Stimulated activated naive CD8-positive, alpha-beta T cell treated with anti-CD3 and anti-CD28 coated beads, Interleukin-15, Interleukin-2, amounts not matched to agents 100 ng/mL and 50 ng/mL, for 24 hours (primary cell): ENCODE data around the gene SMARCB1.

Experiments used
- H3K27ac Mint-ChIP-seq: one replicate; pipeline ENCODE4 v1.8.0; 2021; ENCODE audit warnings: mild to moderate bottlenecking, mixed read lengths
- H3K27me3 Mint-ChIP-seq: one replicate; pipeline ENCODE4 v1.8.0; 2021; ENCODE audit warnings: mixed read lengths
- H3K36me3 Mint-ChIP-seq: one replicate; pipeline ENCODE4 v1.8.0; 2021; ENCODE audit warnings: low read depth, mixed read lengths
- H3K4me1 Mint-ChIP-seq: one replicate; pipeline ENCODE4 v1.8.0; 2021; ENCODE audit warnings: low read depth, mixed read lengths
- H3K4me3 Mint-ChIP-seq: one replicate; pipeline ENCODE4 v1.8.0; 2021; ENCODE audit warnings: mild to moderate bottlenecking, mixed read lengths
- H3K9me3 Mint-ChIP-seq: one replicate; pipeline ENCODE4 v1.8.0; 2021; ENCODE audit warnings: mixed read lengths

SMARCB1 gene

GRCh38 chr22:23772315-23772648, 14.5 kb upstream of the SMARCB1 start:
- Mint-ChIP-seq H3K9me3 (no peaks in the 10 kb centered on the region), H3K27me3 (no peaks in the 10 kb centered on the region), H3K36me3 (no peaks in the 10 kb centered on the region), H3K4me3 (peak overlapping the region; percentile 48), H3K27ac (no peak overlapping the region), H3K4me1 (peaks cover 23% of the 10 kb centered on the region)

- H3K36me3 Mint-ChIP-seq = no peaks in the 10 kb centered on the region
- peaks cover 23% of the 10 kb centered on the region for H3K4me1 Mint-ChIP-seq
These were observed 13.9 kb upstream of the SMARCB1 start, which contains the start of gene MMP11 for GRCh38 chr22:23772649-23773473. Gene MMP11, plus strand, starts transcription at chr22:23772849. Its CDS starts 22 bp downstream, at chr22:23772871.

GRCh38 chr22:23773483-23774113, 13.2 kb upstream of the SMARCB1 start:
- Mint-ChIP-seq H3K9me3 (no peaks in the 10 kb centered on the region), H3K27ac (no peak overlapping the region), H3K27me3 (no peaks in the 10 kb centered on the region), H3K4me1 (peaks cover 23% of the 10 kb centered on the region), H3K36me3 (no peaks in the 10 kb centered on the region), H3K4me3 (peak overlapping the region; percentile 50)

More at GRCh38 chr22:23772649-23773473, 13.9 kb upstream of the SMARCB1 start, which contains the start of gene MMP11:
- Mint-ChIP-seq H3K9me3 (no peaks in the 10 kb centered on the region), H3K4me3 (peak within 1 kb of the TSS; percentile 50), H3K27ac (no peak within 1 kb of the TSS), H3K27me3 (no peaks in the 10 kb centered on the region)

- H3K9me3 Mint-ChIP-seq = no peaks in the 10 kb centered on the region
- H3K36me3 Mint-ChIP-seq = no peaks in the 10 kb centered on the region
- H3K4me1 Mint-ChIP-seq = peaks cover 18% of the 10 kb centered on the region
- H3K27me3 Mint-ChIP-seq = no peaks in the 10 kb centered on the region
- no peak overlapping the region for H3K27ac Mint-ChIP-seq
- no peak overlapping the region for H3K4me3 Mint-ChIP-seq
These were observed 12.4 kb upstream of the SMARCB1 start for GRCh38 chr22:23774114-23774921.

GRCh38 chr22:23774922-23775436, 11.8 kb upstream of the SMARCB1 start:
- Mint-ChIP-seq H3K27me3 (no peaks in the 10 kb centered on the region), H3K36me3 (no peaks in the 10 kb centered on the region), H3K9me3 (no peaks in the 10 kb centered on the region), H3K4me1 (peaks cover 14% of the 10 kb centered on the region), H3K27ac (no peak overlapping the region), H3K4me3 (no peak overlapping the region)

GRCh38 chr22:23775779-23776375, 10.9 kb upstream of the SMARCB1 start:
- H3K4me3 Mint-ChIP-seq = no peak overlapping the region
- no peaks in the 10 kb centered on the region for H3K27me3 Mint-ChIP-seq
- peaks cover 12% of the 10 kb centered on the region for H3K4me1 Mint-ChIP-seq
- no peak overlapping the region for H3K27ac Mint-ChIP-seq
- H3K36me3 Mint-ChIP-seq = no peaks in the 10 kb centered on the region
- no peaks in the 10 kb centered on the region for H3K9me3 Mint-ChIP-seq

- Mint-ChIP-seq H3K27me3 (no peaks in the 10 kb centered on the region), H3K36me3 (no peaks in the 10 kb centered on the region), H3K27ac (no peak overlapping the region), H3K9me3 (no peaks in the 10 kb centered on the region), H3K4me1 (no peaks in the 10 kb centered on the region), H3K4me3 (no peak overlapping the region)
These were observed 8.8 kb upstream of the SMARCB1 start for GRCh38 chr22:23777776-23778576.

GRCh38 chr22:23778577-23778900, 8.2 kb upstream of the SMARCB1 start:
- H3K27ac Mint-ChIP-seq = no peak overlapping the region
- H3K9me3 Mint-ChIP-seq = no peaks in the 10 kb centered on the region
- H3K4me1 Mint-ChIP-seq = no peaks in the 10 kb centered on the region
- no peak overlapping the region for H3K4me3 Mint-ChIP-seq
- no peaks in the 10 kb centered on the region for H3K36me3 Mint-ChIP-seq
- no peaks in the 10 kb centered on the region for H3K27me3 Mint-ChIP-seq

- H3K4me3 Mint-ChIP-seq = no peak overlapping the region
- H3K4me1 Mint-ChIP-seq = peaks cover under 1% of the 10 kb centered on the region
- H3K27ac Mint-ChIP-seq = no peak overlapping the region
- no peaks in the 10 kb centered on the region for H3K27me3 Mint-ChIP-seq
- H3K9me3 Mint-ChIP-seq = no peaks in the 10 kb centered on the region
- no peaks in the 10 kb centered on the region for H3K36me3 Mint-ChIP-seq
These were observed 7.7 kb upstream of the SMARCB1 start for GRCh38 chr22:23779083-23779482.

- no peak overlapping the region for H3K27ac Mint-ChIP-seq
- H3K4me3 Mint-ChIP-seq = no peak overlapping the region
- H3K9me3 Mint-ChIP-seq = no peaks in the 10 kb centered on the region
- no peaks in the 10 kb centered on the region for H3K36me3 Mint-ChIP-seq
- H3K27me3 Mint-ChIP-seq = no peaks in the 10 kb centered on the region
- H3K4me1 Mint-ChIP-seq = peaks cover 5% of the 10 kb centered on the region
These were observed 7.0 kb upstream of the SMARCB1 start for GRCh38 chr22:23779731-23780130.

GRCh38 chr22:23780146-23780748, 6.5 kb upstream of the SMARCB1 start:
- Mint-ChIP-seq H3K9me3 (no peaks in the 10 kb centered on the region), H3K4me1 (peaks cover 5% of the 10 kb centered on the region), H3K4me3 (no peak overlapping the region), H3K27me3 (no peaks in the 10 kb centered on the region), H3K27ac (no peak overlapping the region), H3K36me3 (no peaks in the 10 kb centered on the region)

- Mint-ChIP-seq H3K36me3 (no peaks in the 10 kb centered on the region), H3K4me3 (no peak overlapping the region), H3K27me3 (no peaks in the 10 kb centered on the region), H3K27ac (no peak overlapping the region), H3K4me1 (peaks cover 7% of the 10 kb centered on the region), H3K9me3 (no peaks in the 10 kb centered on the region)
These were observed 5.7 kb upstream of the SMARCB1 start for GRCh38 chr22:23781065-23781464.

GRCh38 chr22:23781511-23782183, 5.1 kb upstream of the SMARCB1 start:
- Mint-ChIP-seq H3K4me3 (no peak overlapping the region), H3K9me3 (no peaks in the 10 kb centered on the region), H3K27ac (no peak overlapping the region), H3K27me3 (no peaks in the 10 kb centered on the region), H3K4me1 (peaks cover 12% of the 10 kb centered on the region), H3K36me3 (no peaks in the 10 kb centered on the region)
